Measurements from ENCODE around the gene AGAP1.

AGAP1 gene

DNA sequence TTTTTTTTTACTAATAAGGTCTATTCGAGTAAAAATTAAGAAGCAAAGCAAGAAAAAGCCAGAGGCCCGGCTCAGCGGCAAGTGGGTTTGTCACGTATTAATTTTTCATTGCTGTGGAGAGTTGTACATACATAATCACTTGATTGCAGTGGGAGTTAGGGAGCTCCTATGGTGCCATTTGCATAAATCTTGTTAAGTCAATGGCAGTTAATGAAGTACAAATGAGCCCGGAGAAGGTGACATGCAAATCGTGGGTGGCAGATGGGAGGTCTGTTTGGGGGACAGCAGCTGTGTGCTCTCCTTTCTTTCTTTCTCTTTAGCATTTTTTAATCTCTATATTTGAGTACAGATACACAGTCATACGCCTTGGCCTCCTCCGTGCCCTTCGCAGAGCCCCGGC, 317.0 kb downstream of the AGAP1 start:
- TF ChIP-seq TAF1 (IDR thresholded peaks at IDR 0.05; ENCODE audit: borderline replicate concordance, insufficient read depth, low read length) (no peak), SIN3A (IDR thresholded peaks at IDR 0.05; ENCODE audit: borderline replicate concordance, insufficient read depth, low read length) (no peak), FOXP2 (optimal IDR thresholded peaks at IDR 0.05; ENCODE audit: borderline replicate concordance, extremely low read depth, extremely low read length, insufficient read depth) (no peak), POLR2AphosphoS5 (IDR thresholded peaks at IDR 0.05; ENCODE audit: low read depth, low read length) (no peak)
- TF ChIP-seq, protein P1, sequence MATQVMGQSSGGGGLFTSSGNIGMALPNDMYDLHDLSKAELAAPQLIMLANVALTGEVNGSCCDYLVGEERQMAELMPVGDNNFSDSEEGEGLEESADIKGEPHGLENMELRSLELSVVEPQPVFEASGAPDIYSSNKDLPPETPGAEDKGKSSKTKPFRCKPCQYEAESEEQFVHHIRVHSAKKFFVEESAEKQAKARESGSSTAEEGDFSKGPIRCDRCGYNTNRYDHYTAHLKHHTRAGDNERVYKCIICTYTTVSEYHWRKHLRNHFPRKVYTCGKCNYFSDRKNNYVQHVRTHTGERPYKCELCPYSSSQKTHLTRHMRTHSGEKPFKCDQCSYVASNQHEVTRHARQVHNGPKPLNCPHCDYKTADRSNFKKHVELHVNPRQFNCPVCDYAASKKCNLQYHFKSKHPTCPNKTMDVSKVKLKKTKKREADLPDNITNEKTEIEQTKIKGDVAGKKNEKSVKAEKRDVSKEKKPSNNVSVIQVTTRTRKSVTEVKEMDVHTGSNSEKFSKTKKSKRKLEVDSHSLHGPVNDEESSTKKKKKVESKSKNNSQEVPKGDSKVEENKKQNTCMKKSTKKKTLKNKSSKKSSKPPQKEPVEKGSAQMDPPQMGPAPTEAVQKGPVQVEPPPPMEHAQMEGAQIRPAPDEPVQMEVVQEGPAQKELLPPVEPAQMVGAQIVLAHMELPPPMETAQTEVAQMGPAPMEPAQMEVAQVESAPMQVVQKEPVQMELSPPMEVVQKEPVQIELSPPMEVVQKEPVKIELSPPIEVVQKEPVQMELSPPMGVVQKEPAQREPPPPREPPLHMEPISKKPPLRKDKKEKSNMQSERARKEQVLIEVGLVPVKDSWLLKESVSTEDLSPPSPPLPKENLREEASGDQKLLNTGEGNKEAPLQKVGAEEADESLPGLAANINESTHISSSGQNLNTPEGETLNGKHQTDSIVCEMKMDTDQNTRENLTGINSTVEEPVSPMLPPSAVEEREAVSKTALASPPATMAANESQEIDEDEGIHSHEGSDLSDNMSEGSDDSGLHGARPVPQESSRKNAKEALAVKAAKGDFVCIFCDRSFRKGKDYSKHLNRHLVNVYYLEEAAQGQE (IDR thresholded peaks at IDR 0.05; ENCODE audit: insufficient read depth in 1 of 2, low read depth in 2 of 2, low read length in 2 of 2), result no peak

DNA sequence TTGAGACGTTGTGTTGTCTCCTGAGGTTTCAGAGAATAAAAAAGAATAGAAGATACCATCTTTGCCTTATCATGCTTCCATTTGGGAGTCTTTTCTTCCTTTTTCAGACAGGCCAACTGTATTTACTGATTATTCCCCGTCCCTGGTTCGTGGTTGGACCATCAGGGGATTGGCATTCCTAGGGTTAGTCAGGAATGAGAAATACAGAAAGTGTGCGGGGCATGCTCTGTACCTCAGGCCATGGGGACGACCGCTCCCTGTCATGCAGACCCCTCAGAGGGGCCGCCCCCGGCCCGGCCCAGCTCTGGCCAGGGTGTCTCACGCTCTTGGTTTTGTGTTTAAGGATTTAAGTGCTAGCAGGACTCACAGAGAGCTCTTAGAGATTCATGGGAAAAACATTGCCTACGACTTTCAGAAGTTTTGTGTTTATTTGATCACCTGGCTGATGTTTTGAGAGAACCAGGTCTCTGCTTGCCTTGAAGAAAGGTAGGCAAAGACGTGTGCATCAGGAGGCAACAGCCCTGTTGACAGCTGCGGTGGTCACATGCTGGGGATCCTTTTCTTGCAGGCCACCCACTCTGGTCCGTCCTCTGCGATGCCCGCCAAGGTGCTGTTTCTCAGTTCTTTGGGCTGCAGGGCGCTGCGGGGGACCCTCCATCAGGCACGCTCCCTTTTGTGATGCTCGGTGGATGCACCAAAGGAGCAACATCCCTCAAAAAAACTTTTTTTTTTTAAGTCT, 317.8 kb downstream of the AGAP1 start:
- TF ChIP-seq FOXP2 (optimal IDR thresholded peaks at IDR 0.05; ENCODE audit: borderline replicate concordance, extremely low read depth, extremely low read length, insufficient read depth) (no peak), POLR2AphosphoS5 (IDR thresholded peaks at IDR 0.05; ENCODE audit: low read depth, low read length) (no peak), SIN3A (IDR thresholded peaks at IDR 0.05; ENCODE audit: borderline replicate concordance, insufficient read depth, low read length) (no peak), TAF1 (IDR thresholded peaks at IDR 0.05; ENCODE audit: borderline replicate concordance, insufficient read depth, low read length) (no peak)
- TF ChIP-seq, protein P1 (IDR thresholded peaks at IDR 0.05; ENCODE audit: insufficient read depth in 1 of 2, low read depth in 2 of 2, low read length in 2 of 2), result no peak

DNA sequence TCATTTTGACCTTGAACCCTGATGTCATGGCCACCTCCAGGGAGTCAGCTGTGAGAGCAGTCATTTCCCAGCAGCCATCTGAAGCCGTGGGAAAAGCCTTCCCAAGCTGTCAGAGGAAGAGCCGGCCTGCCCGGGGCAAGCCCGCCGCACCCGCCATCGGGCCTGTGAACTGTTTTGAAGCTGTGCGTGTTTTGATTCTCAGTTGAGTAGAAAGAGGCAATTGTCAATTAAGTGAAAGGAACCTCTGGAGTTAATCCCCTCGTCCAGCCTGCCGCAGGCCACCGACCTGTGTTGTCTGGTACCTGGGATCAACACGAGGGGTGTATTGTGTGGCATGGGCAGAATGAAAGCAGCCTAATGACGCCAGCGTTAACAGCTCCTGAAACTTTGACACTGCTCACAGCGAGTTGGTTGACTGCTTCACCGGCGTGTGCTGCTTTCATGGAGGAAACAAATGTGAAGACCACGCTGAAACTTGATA, 318.4 kb downstream of the AGAP1 start:
- TF ChIP-seq, protein P1 (IDR thresholded peaks at IDR 0.05; ENCODE audit: insufficient read depth in 1 of 2, low read depth in 2 of 2, low read length in 2 of 2), result no peak
- TF ChIP-seq TAF1 (IDR thresholded peaks at IDR 0.05; ENCODE audit: borderline replicate concordance, insufficient read depth, low read length), result no peak
- TF ChIP-seq SIN3A (IDR thresholded peaks at IDR 0.05; ENCODE audit: borderline replicate concordance, insufficient read depth, low read length), result no peak

DNA sequence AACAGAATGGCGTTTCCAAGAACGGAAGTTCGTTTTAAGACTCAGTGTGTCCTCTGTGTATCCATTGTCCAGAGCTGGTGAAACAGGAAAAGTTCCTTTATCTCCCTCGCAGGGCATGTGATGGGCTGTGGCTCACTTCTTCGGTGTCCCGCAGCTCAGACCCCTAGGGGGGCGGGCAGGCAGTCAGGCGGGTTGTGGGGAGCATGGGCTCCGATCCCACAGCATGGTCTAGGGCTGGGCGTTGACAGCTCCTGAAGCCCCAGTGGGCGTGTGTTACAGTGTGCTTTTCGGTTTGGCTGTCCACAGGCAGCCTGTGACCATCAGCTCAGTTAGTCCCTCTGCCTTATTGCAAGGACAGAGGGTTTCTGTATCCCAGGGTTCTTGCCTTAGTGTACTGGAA, 319.6 kb downstream of the AGAP1 start:
- TF ChIP-seq FOXP2 (optimal IDR thresholded peaks at IDR 0.05; ENCODE audit: borderline replicate concordance, extremely low read depth, extremely low read length, insufficient read depth), result no peak
- TF ChIP-seq TAF1 (IDR thresholded peaks at IDR 0.05; ENCODE audit: borderline replicate concordance, insufficient read depth, low read length), result no peak
- TF ChIP-seq POLR2AphosphoS5 (IDR thresholded peaks at IDR 0.05; ENCODE audit: low read depth, low read length), result no peak

DNA sequence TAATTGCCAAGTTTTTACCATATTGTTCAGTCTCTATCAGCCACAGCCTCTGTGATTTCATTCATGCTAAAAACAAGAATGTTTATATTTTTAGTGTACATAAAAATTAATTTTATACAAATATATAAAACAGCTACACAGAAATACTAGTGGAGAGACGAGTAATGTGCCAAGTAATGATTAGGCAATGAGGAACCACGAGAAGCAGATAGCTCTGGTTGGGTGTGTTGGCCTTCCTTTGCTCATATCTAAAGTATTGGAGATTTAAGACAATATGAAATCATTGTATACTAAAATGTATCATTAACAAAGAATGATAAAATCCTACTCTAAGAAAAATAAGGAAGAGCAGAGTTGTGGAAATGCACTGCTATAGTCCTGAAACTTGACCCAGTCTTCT, 326.7 kb downstream of the AGAP1 start:
- TF ChIP-seq, protein P1 (IDR thresholded peaks at IDR 0.05; ENCODE audit: insufficient read depth in 1 of 2, low read depth in 2 of 2, low read length in 2 of 2), result no peak
- TF ChIP-seq POLR2AphosphoS5 (IDR thresholded peaks at IDR 0.05; ENCODE audit: low read depth, low read length) (no peak), FOXP2 (optimal IDR thresholded peaks at IDR 0.05; ENCODE audit: borderline replicate concordance, extremely low read depth, extremely low read length, insufficient read depth) (no peak), TAF1 (IDR thresholded peaks at IDR 0.05; ENCODE audit: borderline replicate concordance, insufficient read depth, low read length) (no peak), SIN3A (IDR thresholded peaks at IDR 0.05; ENCODE audit: borderline replicate concordance, insufficient read depth, low read length) (no peak)
